WTC11 (cell line): ENCODE data around the gene LY6G6F. TPM values are rescaled to one million over a fixed set of nuclear protein-coding genes. Genes with fewer than 3 reads are reported as not detected.
A peak's percentile ranks its signal among the peaks of the same experiment; 100 is the strongest.

ENCODE experiments used
- ATAC-seq: fragments of 200-7000 bp; cut with Tn5 transposase; 2 replicates; pipeline ENCODE4 v1.10.0; 2021; ENCODE audit warnings: mild to moderate bottlenecking, moderate library complexity
- CTCF ChIA-PET: fragments of 300-600 bp; sonication (Branson Sonifier 250); formaldehyde crosslinking; loops from one replicate; lab custom pipeline; 2021; ENCODE audit warnings: antibody characterized with exemption; lab: Charles Lee
- POLR2A ChIA-PET: fragments of 350-600 bp; sonication (Branson Sonifier 250); formaldehyde crosslinking; loops from one replicate; lab custom pipeline; 2021; ENCODE audit warnings: antibody characterized with exemption; lab: Charles Lee
- DNase-seq: peaks from one replicate; pipeline ENCODE4 v3.0.0; 2021; ENCODE audit warnings: low spot score
- H3K27ac Mint-ChIP-seq: 2 replicates; pipeline ENCODE4 v1.8.0; 2021; ENCODE audit warnings: mixed read lengths
- H3K27me3 Mint-ChIP-seq: 2 replicates; pipeline ENCODE4 v1.8.0; 2021; ENCODE audit warnings: low read depth, mild to moderate bottlenecking, moderate library complexity, mixed read lengths
- H3K36me3 Mint-ChIP-seq: 2 replicates; pipeline ENCODE4 v1.8.0; 2021; ENCODE audit warnings: mixed read lengths
- H3K4me1 Mint-ChIP-seq: 2 replicates; pipeline ENCODE4 v1.8.0; 2022; ENCODE audit warnings: mixed read lengths
- H3K4me3 Mint-ChIP-seq: 2 replicates; pipeline ENCODE4 v1.8.0; 2021; ENCODE audit warnings: mild to moderate bottlenecking, moderate library complexity, mixed read lengths
- H3K9me3 Mint-ChIP-seq: 2 replicates; pipeline ENCODE4 v1.8.0; 2021; ENCODE audit warnings: mixed read lengths
- EMX1 ChIP-seq: fragments of 250-450 bp; sonication (Bioruptor Pico); IDR thresholded peaks from 2 replicates; pipeline ENCODE4 v1.8.0; 2021; ENCODE audit warnings: mild to moderate bottlenecking
- FOXJ3 ChIP-seq: sonication (generic); formaldehyde crosslinking; IDR thresholded peaks from 2 replicates; pipeline ENCODE4 v1.9.0; 2021; ENCODE audit warnings: missing genetic modification reagents, mild to moderate bottlenecking, borderline replicate concordance
- JAZF1 ChIP-seq: fragments of 250-450 bp; sonication (Bioruptor Pico); IDR thresholded peaks from 2 replicates; pipeline ENCODE4 v1.9.0; 2021; ENCODE audit warnings: moderate library complexity, mild to moderate bottlenecking, inconsistent platforms
- SMAD3 ChIP-seq: sonication (generic); formaldehyde crosslinking; IDR thresholded peaks from 2 replicates; pipeline ENCODE4 v1.8.0; 2022; ENCODE audit warnings: missing genetic modification reagents, mild to moderate bottlenecking, borderline replicate concordance
- TCF7 ChIP-seq: sonication (generic); formaldehyde crosslinking; IDR thresholded peaks from 2 replicates; pipeline ENCODE4 v1.8.0; 2022; ENCODE audit warnings: mild to moderate bottlenecking, low read depth, missing genetic modification reagents, moderate library complexity
- ZNF423 ChIP-seq: fragments of 250-450 bp; sonication (Bioruptor Pico); IDR thresholded peaks from 2 replicates; pipeline ENCODE4 v2.1.2; 2022; ENCODE audit warnings: mild to moderate bottlenecking, moderate library complexity
- total RNA-seq: library from RNA; stranded (reverse); gene quantifications from 3 replicates; pipeline ENCODE4 v1.2.3, GENCODE V29; 2021
- TF ChIP-seq, protein P1 (sequence below): sonication (generic); formaldehyde crosslinking; IDR thresholded peaks from 2 replicates; pipeline ENCODE4 v1.8.1; 2023; ENCODE audit warnings: mild to moderate bottlenecking, moderate library complexity, missing genetic modification reagents
- TF ChIP-seq, protein P2 (sequence below): fragments of 200-600 bp; IDR thresholded peaks from 2 replicates; pipeline ENCODE4 v1.8.0; 2022; ENCODE audit warnings: antibody characterized with exemption
- TF ChIP-seq, protein P3 (sequence below): fragments of 250-450 bp; sonication (Bioruptor Pico); IDR thresholded peaks from 2 replicates; pipeline ENCODE4 v1.9.0; 2021; ENCODE audit warnings: moderate library complexity, mild to moderate bottlenecking, inconsistent platforms, borderline replicate concordance
- TF ChIP-seq, protein P4 (sequence below): sonication (generic); formaldehyde crosslinking; IDR thresholded peaks from 2 replicates; pipeline ENCODE4 v1.8.0; 2023; ENCODE audit warnings: missing genetic modification reagents, mild to moderate bottlenecking, borderline replicate concordance
- TF ChIP-seq, protein P5 (sequence below): fragments of 250-450 bp; sonication (Bioruptor Pico); IDR thresholded peaks from 2 replicates; pipeline ENCODE4 v1.9.0; 2021; ENCODE audit warnings: mild to moderate bottlenecking
- TF ChIP-seq, protein P6 (sequence below): fragments of 250-450 bp; sonication (Bioruptor Pico); IDR thresholded peaks from 2 replicates; pipeline ENCODE4 v1.9.0; 2021; ENCODE audit warnings: mild to moderate bottlenecking, borderline replicate concordance

LY6G6F gene
- total RNA-seq, 1 experiment from 2014 or later: not detected

DNA sequence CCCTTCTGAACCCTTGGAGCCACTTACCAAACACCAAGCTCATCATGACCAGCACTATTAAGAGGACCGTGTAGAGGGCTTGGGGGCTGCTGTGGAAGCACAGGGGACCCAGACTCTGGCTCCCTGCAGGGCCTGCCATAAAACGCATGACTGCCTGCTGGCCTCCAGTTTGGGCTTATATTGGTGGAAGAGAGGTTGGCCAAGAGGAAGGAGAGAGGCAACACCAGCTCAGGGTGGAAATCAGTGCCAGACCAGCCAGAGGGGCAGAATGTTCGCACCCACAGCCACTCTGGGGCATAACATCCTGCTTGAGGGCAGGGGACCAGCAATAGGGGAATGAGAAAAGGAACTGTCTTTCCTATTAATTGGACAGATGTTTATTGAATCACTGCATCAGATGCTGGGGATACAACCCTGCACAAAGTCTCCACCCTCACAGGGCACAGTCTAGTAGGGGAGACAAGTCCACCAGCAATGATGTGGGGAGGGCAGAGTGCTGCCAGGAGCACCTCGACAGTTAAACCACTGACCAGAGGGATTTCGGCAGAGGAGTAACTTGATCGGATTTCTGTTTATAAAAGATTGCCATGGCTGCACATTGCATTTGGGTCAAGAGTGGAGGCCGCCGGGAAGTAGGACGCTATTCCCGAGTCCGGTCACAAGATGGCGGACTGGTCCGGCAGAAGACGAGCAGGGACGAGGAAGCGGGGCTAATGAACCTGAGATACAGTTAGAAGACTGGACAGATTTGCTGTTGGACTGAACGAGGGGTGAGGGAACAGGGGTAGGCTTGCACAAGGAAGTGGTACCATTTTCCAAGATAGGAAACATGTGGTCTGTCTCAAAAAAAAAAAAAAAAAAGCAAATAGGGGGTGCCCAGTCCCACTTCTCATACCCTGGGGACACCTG is 26.2 kb upstream of the LY6G6F start, which contains the start of gene LY6G5C:
TSS of gene LY6G5C (minus strand) at position 842 of the 909 bp plus-strand sequence. CDS start at position 148, 694 bp downstream.
- TF ChIP-seq, protein P1, sequence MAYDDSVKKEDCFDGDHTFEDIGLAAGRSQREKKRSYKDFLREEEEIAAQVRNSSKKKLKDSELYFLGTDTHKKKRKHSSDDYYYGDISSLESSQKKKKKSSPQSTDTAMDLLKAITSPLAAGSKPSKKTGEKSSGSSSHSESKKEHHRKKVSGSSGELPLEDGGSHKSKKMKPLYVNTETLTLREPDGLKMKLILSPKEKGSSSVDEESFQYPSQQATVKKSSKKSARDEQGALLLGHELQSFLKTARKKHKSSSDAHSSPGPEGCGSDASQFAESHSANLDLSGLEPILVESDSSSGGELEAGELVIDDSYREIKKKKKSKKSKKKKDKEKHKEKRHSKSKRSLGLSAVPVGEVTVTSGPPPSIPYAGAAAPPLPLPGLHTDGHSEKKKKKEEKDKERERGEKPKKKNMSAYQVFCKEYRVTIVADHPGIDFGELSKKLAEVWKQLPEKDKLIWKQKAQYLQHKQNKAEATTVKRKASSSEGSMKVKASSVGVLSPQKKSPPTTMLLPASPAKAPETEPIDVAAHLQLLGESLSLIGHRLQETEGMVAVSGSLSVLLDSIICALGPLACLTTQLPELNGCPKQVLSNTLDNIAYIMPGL (CRISPR knock-in tag): 0 out of 2 replicates have a peak, but pooled peaks have one; percentile 12
- TF ChIP-seq EMX1 (CRISPR knock-in tag): no peak
- TF ChIP-seq, protein P2, sequence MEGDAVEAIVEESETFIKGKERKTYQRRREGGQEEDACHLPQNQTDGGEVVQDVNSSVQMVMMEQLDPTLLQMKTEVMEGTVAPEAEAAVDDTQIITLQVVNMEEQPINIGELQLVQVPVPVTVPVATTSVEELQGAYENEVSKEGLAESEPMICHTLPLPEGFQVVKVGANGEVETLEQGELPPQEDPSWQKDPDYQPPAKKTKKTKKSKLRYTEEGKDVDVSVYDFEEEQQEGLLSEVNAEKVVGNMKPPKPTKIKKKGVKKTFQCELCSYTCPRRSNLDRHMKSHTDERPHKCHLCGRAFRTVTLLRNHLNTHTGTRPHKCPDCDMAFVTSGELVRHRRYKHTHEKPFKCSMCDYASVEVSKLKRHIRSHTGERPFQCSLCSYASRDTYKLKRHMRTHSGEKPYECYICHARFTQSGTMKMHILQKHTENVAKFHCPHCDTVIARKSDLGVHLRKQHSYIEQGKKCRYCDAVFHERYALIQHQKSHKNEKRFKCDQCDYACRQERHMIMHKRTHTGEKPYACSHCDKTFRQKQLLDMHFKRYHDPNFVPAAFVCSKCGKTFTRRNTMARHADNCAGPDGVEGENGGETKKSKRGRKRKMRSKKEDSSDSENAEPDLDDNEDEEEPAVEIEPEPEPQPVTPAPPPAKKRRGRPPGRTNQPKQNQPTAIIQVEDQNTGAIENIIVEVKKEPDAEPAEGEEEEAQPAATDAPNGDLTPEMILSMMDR: peak; percentile 6; the same call in 1 of the 2 replicates
- H3K4me3 Mint-ChIP-seq: peak within 1 kb of the TSS; percentile 89
- POLR2A ChIA-PET: interaction anchor here (0.5 to 1.5 kb wide), 6 partner anchors 83 to 193 kb away, joined by 3 to 8 read pairs (median 4); partner anchors contain the start of genes HSPA1B and NEU1
- H3K36me3 Mint-ChIP-seq: no peaks in the 10 kb centered on the region
- no peaks in the 10 kb centered on the region for H3K9me3 Mint-ChIP-seq
- ATAC-seq (peak; percentile 39), DNase-seq (peak; percentile 77)
- H3K27ac Mint-ChIP-seq: no peak within 1 kb of the TSS
- H3K27me3 Mint-ChIP-seq: peaks cover 24% of the 10 kb centered on the region
- CTCF ChIA-PET: interaction anchor here (0.5 to 2.9 kb wide), 26 partner anchors 9 to 1158 kb away, joined by 3 to 26 read pairs (median 6); partner anchors contain the start of genes ABHD16A, ATP6V1G2, CLIC1 and DDAH2
- peaks cover 16% of the 10 kb centered on the region for H3K4me1 Mint-ChIP-seq

DNA sequence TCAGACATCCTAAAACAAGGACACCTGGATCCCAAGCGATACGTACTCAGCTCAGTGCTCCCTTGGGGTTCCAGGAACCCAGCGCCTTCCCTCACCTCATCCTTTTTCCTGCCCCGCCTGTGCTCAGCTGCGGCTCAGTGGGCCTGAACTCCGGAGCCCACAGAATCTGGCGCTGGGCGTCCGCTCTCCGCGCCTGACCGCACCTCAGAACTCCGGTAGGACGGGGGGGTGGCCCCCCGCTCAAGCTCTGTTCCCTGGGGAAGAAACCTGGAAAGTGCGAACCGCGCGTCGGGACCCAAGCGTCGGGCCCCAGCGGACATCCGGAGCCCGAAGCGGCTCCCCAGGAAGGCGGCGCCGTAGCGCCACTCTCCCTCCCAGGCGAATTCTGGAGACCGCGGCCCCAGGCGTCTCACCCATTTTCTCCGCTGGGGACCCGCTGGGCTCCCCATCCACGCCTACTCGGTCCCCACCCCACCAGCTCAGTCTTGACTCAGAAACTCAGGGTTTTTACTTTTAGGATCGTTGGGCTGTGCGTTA is 25.5 kb upstream of the LY6G6F start:
- H3K4me1 Mint-ChIP-seq: peaks cover 16% of the 10 kb centered on the region
- H3K36me3 Mint-ChIP-seq: no peaks in the 10 kb centered on the region
- POLR2A ChIA-PET: interaction anchor here (0.5 to 1.5 kb wide), 7 partner anchors 46 to 193 kb away, joined by 3 to 8 read pairs (median 4); partner anchors contain the start of genes HSPA1B and NEU1
- CTCF ChIA-PET: interaction anchor here (0.6 to 2.9 kb wide), 24 partner anchors 8 to 1157 kb away, joined by 3 to 26 read pairs (median 8); partner anchors contain the start of genes ABHD16A, ATP6V1G2, CLIC1 and DDAH2
- peak overlapping the region; percentile 89 for H3K4me3 Mint-ChIP-seq
- DNase-seq (peak; percentile 54), ATAC-seq (peak; percentile 22)
- peaks cover 24% of the 10 kb centered on the region for H3K27me3 Mint-ChIP-seq
- H3K27ac Mint-ChIP-seq: no peak overlapping the region
- no peaks in the 10 kb centered on the region for H3K9me3 Mint-ChIP-seq
- TF ChIP-seq JAZF1 (no peak), TCF7 (CRISPR knock-in tag) (no peak), ZNF423 (CRISPR knock-in tag) (0 out of 2 replicates have a peak, but pooled peaks have one; percentile 39), FOXJ3 (CRISPR knock-in tag) (no peak), SMAD3 (CRISPR knock-in tag) (no peak)
- TF ChIP-seq, protein P3, sequence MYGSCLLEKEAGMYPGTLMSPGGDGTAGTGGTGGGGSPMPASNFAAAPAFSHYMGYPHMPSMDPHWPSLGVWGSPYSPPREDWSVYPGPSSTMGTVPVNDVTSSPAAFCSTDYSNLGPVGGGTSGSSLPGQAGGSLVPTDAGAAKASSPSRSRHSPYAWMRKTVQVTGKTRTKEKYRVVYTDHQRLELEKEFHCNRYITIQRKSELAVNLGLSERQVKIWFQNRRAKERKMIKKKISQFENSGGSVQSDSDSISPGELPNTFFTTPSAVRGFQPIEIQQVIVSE: no peak
- TF ChIP-seq, protein P4, sequence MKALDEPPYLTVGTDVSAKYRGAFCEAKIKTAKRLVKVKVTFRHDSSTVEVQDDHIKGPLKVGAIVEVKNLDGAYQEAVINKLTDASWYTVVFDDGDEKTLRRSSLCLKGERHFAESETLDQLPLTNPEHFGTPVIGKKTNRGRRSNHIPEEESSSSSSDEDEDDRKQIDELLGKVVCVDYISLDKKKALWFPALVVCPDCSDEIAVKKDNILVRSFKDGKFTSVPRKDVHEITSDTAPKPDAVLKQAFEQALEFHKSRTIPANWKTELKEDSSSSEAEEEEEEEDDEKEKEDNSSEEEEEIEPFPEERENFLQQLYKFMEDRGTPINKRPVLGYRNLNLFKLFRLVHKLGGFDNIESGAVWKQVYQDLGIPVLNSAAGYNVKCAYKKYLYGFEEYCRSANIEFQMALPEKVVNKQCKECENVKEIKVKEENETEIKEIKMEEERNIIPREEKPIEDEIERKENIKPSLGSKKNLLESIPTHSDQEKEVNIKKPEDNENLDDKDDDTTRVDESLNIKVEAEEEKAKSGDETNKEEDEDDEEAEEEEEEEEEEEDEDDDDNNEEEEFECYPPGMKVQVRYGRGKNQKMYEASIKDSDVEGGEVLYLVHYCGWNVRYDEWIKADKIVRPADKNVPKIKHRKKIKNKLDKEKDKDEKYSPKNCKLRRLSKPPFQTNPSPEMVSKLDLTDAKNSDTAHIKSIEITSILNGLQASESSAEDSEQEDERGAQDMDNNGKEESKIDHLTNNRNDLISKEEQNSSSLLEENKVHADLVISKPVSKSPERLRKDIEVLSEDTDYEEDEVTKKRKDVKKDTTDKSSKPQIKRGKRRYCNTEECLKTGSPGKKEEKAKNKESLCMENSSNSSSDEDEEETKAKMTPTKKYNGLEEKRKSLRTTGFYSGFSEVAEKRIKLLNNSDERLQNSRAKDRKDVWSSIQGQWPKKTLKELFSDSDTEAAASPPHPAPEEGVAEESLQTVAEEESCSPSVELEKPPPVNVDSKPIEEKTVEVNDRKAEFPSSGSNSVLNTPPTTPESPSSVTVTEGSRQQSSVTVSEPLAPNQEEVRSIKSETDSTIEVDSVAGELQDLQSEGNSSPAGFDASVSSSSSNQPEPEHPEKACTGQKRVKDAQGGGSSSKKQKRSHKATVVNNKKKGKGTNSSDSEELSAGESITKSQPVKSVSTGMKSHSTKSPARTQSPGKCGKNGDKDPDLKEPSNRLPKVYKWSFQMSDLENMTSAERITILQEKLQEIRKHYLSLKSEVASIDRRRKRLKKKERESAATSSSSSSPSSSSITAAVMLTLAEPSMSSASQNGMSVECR (CRISPR knock-in tag): 0 out of 2 replicates have a peak, but pooled peaks have one; percentile 22
- TF ChIP-seq, protein P5, sequence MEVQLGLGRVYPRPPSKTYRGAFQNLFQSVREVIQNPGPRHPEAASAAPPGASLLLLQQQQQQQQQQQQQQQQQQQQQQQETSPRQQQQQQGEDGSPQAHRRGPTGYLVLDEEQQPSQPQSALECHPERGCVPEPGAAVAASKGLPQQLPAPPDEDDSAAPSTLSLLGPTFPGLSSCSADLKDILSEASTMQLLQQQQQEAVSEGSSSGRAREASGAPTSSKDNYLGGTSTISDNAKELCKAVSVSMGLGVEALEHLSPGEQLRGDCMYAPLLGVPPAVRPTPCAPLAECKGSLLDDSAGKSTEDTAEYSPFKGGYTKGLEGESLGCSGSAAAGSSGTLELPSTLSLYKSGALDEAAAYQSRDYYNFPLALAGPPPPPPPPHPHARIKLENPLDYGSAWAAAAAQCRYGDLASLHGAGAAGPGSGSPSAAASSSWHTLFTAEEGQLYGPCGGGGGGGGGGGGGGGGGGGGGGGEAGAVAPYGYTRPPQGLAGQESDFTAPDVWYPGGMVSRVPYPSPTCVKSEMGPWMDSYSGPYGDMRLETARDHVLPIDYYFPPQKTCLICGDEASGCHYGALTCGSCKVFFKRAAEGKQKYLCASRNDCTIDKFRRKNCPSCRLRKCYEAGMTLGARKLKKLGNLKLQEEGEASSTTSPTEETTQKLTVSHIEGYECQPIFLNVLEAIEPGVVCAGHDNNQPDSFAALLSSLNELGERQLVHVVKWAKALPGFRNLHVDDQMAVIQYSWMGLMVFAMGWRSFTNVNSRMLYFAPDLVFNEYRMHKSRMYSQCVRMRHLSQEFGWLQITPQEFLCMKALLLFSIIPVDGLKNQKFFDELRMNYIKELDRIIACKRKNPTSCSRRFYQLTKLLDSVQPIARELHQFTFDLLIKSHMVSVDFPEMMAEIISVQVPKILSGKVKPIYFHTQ: no peak
- TF ChIP-seq, protein P6, sequence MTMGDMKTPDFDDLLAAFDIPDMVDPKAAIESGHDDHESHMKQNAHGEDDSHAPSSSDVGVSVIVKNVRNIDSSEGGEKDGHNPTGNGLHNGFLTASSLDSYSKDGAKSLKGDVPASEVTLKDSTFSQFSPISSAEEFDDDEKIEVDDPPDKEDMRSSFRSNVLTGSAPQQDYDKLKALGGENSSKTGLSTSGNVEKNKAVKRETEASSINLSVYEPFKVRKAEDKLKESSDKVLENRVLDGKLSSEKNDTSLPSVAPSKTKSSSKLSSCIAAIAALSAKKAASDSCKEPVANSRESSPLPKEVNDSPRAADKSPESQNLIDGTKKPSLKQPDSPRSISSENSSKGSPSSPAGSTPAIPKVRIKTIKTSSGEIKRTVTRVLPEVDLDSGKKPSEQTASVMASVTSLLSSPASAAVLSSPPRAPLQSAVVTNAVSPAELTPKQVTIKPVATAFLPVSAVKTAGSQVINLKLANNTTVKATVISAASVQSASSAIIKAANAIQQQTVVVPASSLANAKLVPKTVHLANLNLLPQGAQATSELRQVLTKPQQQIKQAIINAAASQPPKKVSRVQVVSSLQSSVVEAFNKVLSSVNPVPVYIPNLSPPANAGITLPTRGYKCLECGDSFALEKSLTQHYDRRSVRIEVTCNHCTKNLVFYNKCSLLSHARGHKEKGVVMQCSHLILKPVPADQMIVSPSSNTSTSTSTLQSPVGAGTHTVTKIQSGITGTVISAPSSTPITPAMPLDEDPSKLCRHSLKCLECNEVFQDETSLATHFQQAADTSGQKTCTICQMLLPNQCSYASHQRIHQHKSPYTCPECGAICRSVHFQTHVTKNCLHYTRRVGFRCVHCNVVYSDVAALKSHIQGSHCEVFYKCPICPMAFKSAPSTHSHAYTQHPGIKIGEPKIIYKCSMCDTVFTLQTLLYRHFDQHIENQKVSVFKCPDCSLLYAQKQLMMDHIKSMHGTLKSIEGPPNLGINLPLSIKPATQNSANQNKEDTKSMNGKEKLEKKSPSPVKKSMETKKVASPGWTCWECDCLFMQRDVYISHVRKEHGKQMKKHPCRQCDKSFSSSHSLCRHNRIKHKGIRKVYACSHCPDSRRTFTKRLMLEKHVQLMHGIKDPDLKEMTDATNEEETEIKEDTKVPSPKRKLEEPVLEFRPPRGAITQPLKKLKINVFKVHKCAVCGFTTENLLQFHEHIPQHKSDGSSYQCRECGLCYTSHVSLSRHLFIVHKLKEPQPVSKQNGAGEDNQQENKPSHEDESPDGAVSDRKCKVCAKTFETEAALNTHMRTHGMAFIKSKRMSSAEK (CRISPR knock-in tag): no peak
